NCI-H748 treated with DMSO at 0.1 percent for 48 hours (cell line): ENCODE measurements around the gene CEMIP.

Experiments
- DNase-seq: peaks from one replicate; lab custom pipeline; 2025; lab: John Stamatoyannopoulos, UW

The CEMIP gene

GRCh38 chr15:80787316-80787715 lies 8.1 kb downstream of the CEMIP start:
- DNase-seq, result no peak

GRCh38 chr15:80788536-80788935 lies 9.4 kb downstream of the CEMIP start:
- DNase-seq, result no peak

- DNase-seq, result no peak
These were observed 10.1 kb downstream of the CEMIP start for GRCh38 chr15:80789296-80789695.

- no peak for DNase-seq
These were observed 10.6 kb downstream of the CEMIP start for GRCh38 chr15:80789796-80790195.

- DNase-seq, result no peak
These were observed 11.1 kb downstream of the CEMIP start for GRCh38 chr15:80790236-80790635.

- no peak for DNase-seq
These were observed 11.8 kb downstream of the CEMIP start for GRCh38 chr15:80791004-80791403.

GRCh38 chr15:80796407-80796806 lies 17.2 kb downstream of the CEMIP start:
- DNase-seq, result no peak

- no peak for DNase-seq
These were observed 19.7 kb downstream of the CEMIP start for GRCh38 chr15:80798911-80799310.

- no peak for DNase-seq
These were observed 20.9 kb downstream of the CEMIP start for GRCh38 chr15:80800067-80800466.

GRCh38 chr15:80801891-80802680 lies 22.9 kb downstream of the CEMIP start:
- DNase-seq, result peak; percentile 24

GRCh38 chr15:80803580-80804525 lies 24.7 kb downstream of the CEMIP start:
- DNase-seq, result no peak

- peak; percentile 58 for DNase-seq
These were observed 25.9 kb downstream of the CEMIP start for GRCh38 chr15:80804970-80805495.

- no peak for DNase-seq
These were observed 32.7 kb downstream of the CEMIP start for GRCh38 chr15:80811781-80812315.

GRCh38 chr15:80815106-80815505 lies 35.9 kb downstream of the CEMIP start:
- no peak for DNase-seq

- no peak for DNase-seq
These were observed 37.0 kb downstream of the CEMIP start for GRCh38 chr15:80816049-80816653.

- no peak for DNase-seq
These were observed 37.8 kb downstream of the CEMIP start for GRCh38 chr15:80816936-80817335.

- no peak for DNase-seq
These were observed 38.7 kb downstream of the CEMIP start for GRCh38 chr15:80817901-80818300.

GRCh38 chr15:80819001-80819400 lies 39.8 kb downstream of the CEMIP start:
- DNase-seq, result no peak

GRCh38 chr15:80820092-80820491 lies 40.9 kb downstream of the CEMIP start:
- DNase-seq, result no peak

GRCh38 chr15:80822256-80822655 lies 43.1 kb downstream of the CEMIP start:
- no peak for DNase-seq

- DNase-seq, result no peak
These were observed 43.5 kb downstream of the CEMIP start for GRCh38 chr15:80822676-80823075.

GRCh38 chr15:80823120-80823519 lies 44.0 kb downstream of the CEMIP start:
- DNase-seq, result no peak
